K562 (cell line): ENCODE results near the gene SLC38A10. TPM values are rescaled to one million over a fixed set of nuclear protein-coding genes. Genes with fewer than 3 reads are reported as not detected.
A peak's percentile ranks its signal among the peaks of the same experiment; 100 is the strongest.

Source experiments
- ATAC-seq: fragments of 200-7000 bp; cut with Tn5 transposase; 3 replicates; pipeline ENCODE4 v1.9.1; 2020; ENCODE audit warnings: moderate library complexity
- BruUV-seq: library from RNA; stranded (reverse); fragments of 400-500 nt; replicated peaks from 2 replicates; lab custom pipeline; 2021; lab: Mats Ljungman, UMichigan
- CTCF ChIA-PET: fragments of 300-600 bp; formaldehyde crosslinking; extraction: SDS; loops from one replicate; lab custom pipeline; 2021; ENCODE audit warnings: low intra/inter-chr PET ratio; lab: Yijun Ruan, JAX
- POLR2A ChIA-PET: fragments of 300-600, 350-650 bp; sonication (Branson Sonifier 250); formaldehyde crosslinking; extraction: SDS; loops from one replicate; lab custom pipeline; 2021; ENCODE audit warnings: antibody characterized with exemption, inconsistent platforms; lab: Yijun Ruan, JAX
- DNase-seq, 4 experiments: peaks; one replicate each; pipeline versions ENCODE4 v3.0.0 to v3.0.0-alpha.2; 2011 to 2018; ENCODE audit warnings: low spot score in 3 of 4, mixed read lengths in 3 of 4; ENCODE audit errors: extremely low read depth in 1 of 4
- FAIRE-seq: peaks from 2 replicates; lab custom pipeline; 2011; peaks lifted over from hg19 to GRCh38; lab: Jason Lieb, UNC
- H2AFZ ChIP-seq: 2 replicates; pipeline ENCODE4 v1.6.0; 2011; ENCODE audit warnings: low read depth, low read length, control low read depth, inconsistent platforms
- H3K27ac ChIP-seq: fragments of 200-600 bp; 3 replicates; pipeline ENCODE4 v1.8.0; 2011; ENCODE audit warnings: low read depth, mild to moderate bottlenecking, control low read depth, inconsistent platforms, low read length, moderate library complexity, mixed read lengths; ENCODE audit errors: extremely low read depth
- H3K27me3 ChIP-seq, 2 experiments: fragments of 300-600 bp in 1 of 2; 2 replicates in 1 of 2; 3 replicates in 1 of 2; pipeline versions ENCODE4 v1.6.0 to v1.8.0; 2011; ENCODE audit warnings: inconsistent platforms in 2 of 2, low read length in 2 of 2, mild to moderate bottlenecking in 1 of 2, mixed read lengths in 1 of 2, moderate library complexity in 1 of 2; ENCODE audit not compliant: control insufficient read depth in 2 of 2, insufficient read depth in 2 of 2
- H3K36me3 ChIP-seq: fragments of 300-600 bp; 3 replicates; pipeline ENCODE4 v1.8.0; 2011; ENCODE audit warnings: mild to moderate bottlenecking, low read length, inconsistent platforms; ENCODE audit not compliant: control insufficient read depth, insufficient read depth
- H3K4me1 ChIP-seq, 2 experiments: fragments of 200-600 bp in 1 of 2; replicated peaks in 1 of 2; 2 replicates in 1 of 2; 3 replicates in 1 of 2; pipeline versions ENCODE4 v1.5.1 to v1.8.0; 2011; ENCODE audit warnings: inconsistent platforms in 2 of 2, low read length in 2 of 2, mild to moderate bottlenecking in 1 of 2, mixed read lengths in 1 of 2, moderate library complexity in 1 of 2; ENCODE audit not compliant: control insufficient read depth in 2 of 2, insufficient read depth in 2 of 2
- H3K4me2 ChIP-seq: 2 replicates; pipeline ENCODE4 v1.6.1; 2011; ENCODE audit warnings: low read length, control low read depth, inconsistent platforms, mixed read lengths; ENCODE audit not compliant: insufficient read depth
- H3K4me3 ChIP-seq: fragments of 200-600 bp; sonication (generic), shearing (Covaris generic); 2 replicates; pipeline ENCODE4 v1.5.1; 2016; ENCODE audit warnings: control low read depth, inconsistent platforms
- H3K79me2 ChIP-seq: fragments of 200-600 bp; 3 replicates; pipeline ENCODE4 v1.8.0; 2011; ENCODE audit warnings: low read length, inconsistent platforms; ENCODE audit not compliant: control insufficient read depth, insufficient read depth
- H3K9ac ChIP-seq, 2 experiments: 2 replicates each; pipeline versions ENCODE4 v1.6.0 to v1.6.1; 2011; ENCODE audit warnings: low read depth in 2 of 2, low read length in 2 of 2, control low read depth in 1 of 2, inconsistent platforms in 1 of 2, mild to moderate bottlenecking in 1 of 2, mixed read lengths in 1 of 2; ENCODE audit not compliant: insufficient read depth in 1 of 2
- H3K9me1 ChIP-seq: one replicate; pipeline ENCODE4 v1.6.0; 2011; ENCODE audit warnings: inconsistent platforms, mild to moderate bottlenecking, low read length, moderate library complexity; ENCODE audit not compliant: control insufficient read depth, insufficient read depth
- H3K9me3 ChIP-seq: replicated peaks from 2 replicates; pipeline ENCODE4 v1.5.1; 2011; ENCODE audit warnings: low read depth, low read length, inconsistent platforms; ENCODE audit not compliant: control insufficient read depth, insufficient read depth
- H4K20me1 ChIP-seq: replicated peaks from 2 replicates; pipeline ENCODE4 v1.6.1; 2011; ENCODE audit warnings: low read length, inconsistent platforms, mixed read lengths; ENCODE audit not compliant: control insufficient read depth, insufficient read depth
- CBFB ChIP-seq: sonication (generic); formaldehyde crosslinking; IDR thresholded peaks from 2 replicates; pipeline ENCODE4 v1.4.0; 2020; ENCODE audit warnings: mild to moderate bottlenecking, missing genetic modification reagents
- CHD1 ChIP-seq: fragments of 200-600 bp; sonication (generic); IDR thresholded peaks from one replicate; pipeline ENCODE4 v1.6.1; 2012; ENCODE audit warnings: mild to moderate bottlenecking, moderate library complexity, low read length, inconsistent platforms
- DLX4 ChIP-seq: fragments of 250-450 bp; sonication (Bioruptor Pico); IDR thresholded peaks from 2 replicates; pipeline ENCODE4 v1.6.1; 2021; ENCODE audit warnings: mild to moderate bottlenecking
- MTA3 ChIP-seq: fragments of 450-650 bp; formaldehyde crosslinking; IDR thresholded peaks from 2 replicates; pipeline ENCODE4 v1.6.1; 2017; ENCODE audit warnings: mild to moderate bottlenecking, borderline replicate concordance
- NR0B1 ChIP-seq: fragments of 450-650 bp; IDR thresholded peaks from one replicate; pipeline ENCODE4 v1.6.1; 2018; ENCODE audit warnings: mild to moderate bottlenecking, moderate library complexity; ENCODE audit not compliant: partially characterized antibody
- POLR2B ChIP-seq: fragments of 450-650 bp; IDR thresholded peaks from 2 replicates; pipeline ENCODE4 v1.6.1; 2018; ENCODE audit warnings: low read depth; ENCODE audit not compliant: partially characterized antibody
- RFX7 ChIP-seq: fragments of 250-450 bp; sonication (Bioruptor Pico); IDR thresholded peaks from 2 replicates; pipeline ENCODE4 v1.5.1; 2021; ENCODE audit warnings: mild to moderate bottlenecking
- SRF ChIP-seq, 2 experiments: fragments of 250-450, 450-650 bp in 1 of 2; sonication (Bioruptor Pico) in 1 of 2; sonication (generic) in 1 of 2; formaldehyde crosslinking; IDR thresholded peaks; 2 replicates each; pipeline versions ENCODE4 v1.5.0 to v1.5.1; 2020 to 2022; ENCODE audit warnings: mild to moderate bottlenecking in 1 of 2, missing genetic modification reagents in 1 of 2
- TCF3 ChIP-seq: sonication (generic); formaldehyde crosslinking; IDR thresholded peaks from 2 replicates; pipeline ENCODE4 v1.4.0; 2020; ENCODE audit warnings: mild to moderate bottlenecking, missing genetic modification reagents
- WHSC1 ChIP-seq: IDR thresholded peaks from one replicate; pipeline ENCODE4 v1.6.1; 2012; ENCODE audit warnings: low read length, control low read depth, inconsistent platforms
- WGBS: fragments of 100-300 bp; shearing (Covaris generic); methylation state at CpG from one replicate; pipeline ENCODE4 v1.1.6; 2016; ENCODE audit warnings: low coverage, mixed read lengths; ENCODE audit not compliant: insufficient coverage; ENCODE audit errors: missing lambda C conversion rate; 5-methylcytosine and 5-hydroxymethylcytosine counted together
- in situ Hi-C: fragments of 300-500 bp; cut with MboI; formaldehyde crosslinking; loops from 4 replicates; pipeline ENCODE4 v1.15.0; 2018; ENCODE audit warnings: inconsistent platforms, mixed read lengths
- intact Hi-C: fragments of 100-400 bp; cut with micrococcal nuclease; formaldehyde crosslinking; loops from 2 replicates; pipeline ENCODE4 v1.14.2; 2022
- polyA plus RNA-seq, 8 experiments: library from polyadenylated mRNA; depleted of rRNA in 4 of 8; stranded (reverse) in 5 of 8; unstranded in 3 of 8; fragments of >200 nt; fragmentation: Nextera tagmentation in 2 of 8; fragmentation: Illumina TruSeq in 1 of 8; extraction: Ambion mirVana in 2 of 8; extraction: Trizol in 1 of 8; gene quantifications; 2 replicates each; pipeline versions ENCODE4 v1.2.1 to v1.2.3, GENCODE V29; 2011 to 2014; ENCODE audit warnings: inconsistent platforms in 1 of 8, missing spikeins in 1 of 8
- total RNA-seq, 7 experiments: library from RNA; depleted of rRNA in 6 of 7; stranded (reverse); fragments of >200 nt in 6 of 7; fragmentation: Illumina TruSeq in 2 of 7; extraction: Trizol in 2 of 7; gene quantifications; 2 replicates each; pipeline versions ENCODE4 v1.2.1 to v1.2.3, GENCODE V29; 2011 to 2021; ENCODE audit warnings: low replicate concordance in 1 of 7
- TF ChIP-seq, protein P1 (sequence below): sonication (generic); formaldehyde crosslinking; IDR thresholded peaks from 2 replicates; pipeline ENCODE4 v1.8.0; 2022; ENCODE audit warnings: mild to moderate bottlenecking, missing genetic modification reagents, borderline replicate concordance
- TF ChIP-seq, protein P2 (sequence below): sonication (generic); formaldehyde crosslinking; IDR thresholded peaks from 2 replicates; pipeline ENCODE4 v1.8.0; 2022; ENCODE audit warnings: mild to moderate bottlenecking, missing genetic modification reagents

The SLC38A10 gene
- total and polyA plus RNA-seq, 9 of the 15 experiments (the other 6 are each of a cell fraction or from before 2014, with no cell fraction given), result 0.45 to 54.2 (median 13.8) TPM

GRCh38 chr17:81295676-81296381 is 722 bp upstream of the SLC38A10 start (continued):
- no peak for TF ChIP-seq NR0B1
- TF ChIP-seq POLR2B, result no peak

DNA sequence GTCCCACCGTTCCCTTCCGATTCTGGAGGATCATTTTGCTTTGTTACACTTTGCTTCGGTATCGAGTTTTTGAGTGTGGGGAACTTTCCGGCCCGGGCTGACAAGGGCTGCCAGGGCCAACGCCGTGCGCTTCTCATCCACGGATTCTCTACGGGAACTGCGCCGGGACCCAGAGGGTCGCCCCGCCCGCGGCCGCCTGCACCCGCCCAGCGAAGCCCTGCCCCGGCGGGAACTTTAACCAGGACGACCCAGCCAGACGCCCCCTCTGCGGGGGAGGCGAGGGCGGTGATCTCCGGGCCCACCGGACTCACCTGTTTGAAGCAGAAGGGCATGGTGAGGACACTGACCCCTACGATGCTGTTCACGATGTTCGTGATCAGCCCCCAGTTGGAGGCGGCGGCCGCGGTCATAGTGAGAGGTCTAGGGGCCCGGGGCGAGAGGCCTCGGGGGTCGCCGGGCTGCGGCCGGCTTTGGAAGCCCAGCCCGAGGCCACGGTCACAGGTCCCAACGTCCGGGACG is 536 bp downstream of the SLC38A10 start:
- Histone ChIP-seq H3K9me3 (no peaks in the 10 kb centered on the region), H3K27ac (peak overlapping the region; percentile 90), H2AFZ (peak overlapping the region; percentile 92), H3K36me3 (peaks cover 16% of the 10 kb centered on the region; the same call in 2 of the 3 replicates), H3K27me3 (no peaks in the 10 kb centered on the region), H3K4me3 (peak overlapping the region; percentile 86), H3K4me2 (peak overlapping the region; percentile 95), H3K9me1 (no peaks in the 10 kb centered on the region), H3K9ac (peak overlapping the region; percentile 96 to 99), H3K4me1 (peaks cover 18 to 42% of the 10 kb centered on the region in 2 experiments; a peak in 4 of 5 replicates), H4K20me1 (no peaks in the 10 kb centered on the region), H3K79me2 (peaks cover 54% of the 10 kb centered on the region)
- DNase-seq (peak; percentile 48 to 78 (median 66)), FAIRE-seq (peak; percentile 19), ATAC-seq (peak; percentile 65)
- under 1% methylated on average over 45 of the region's 48 CpGs for WGBS
- TSS peak; percentile 78 for BruUV-seq
- ChIA-PET POLR2A (interaction anchor here (0.6 to 2.3 kb wide), 10 partner anchors 9 to 218 kb away, joined by 3 to 14 read pairs (median 4); partner anchors contain the start of genes ACTG1 and BAHCC1), CTCF (interaction anchor here (0.7 kb wide), 2 partner anchors 193 to 218 kb away, joined by 3 read pairs; no protein-coding TSS in a partner anchor)
- in situ Hi-C loops (no loop called here), intact Hi-C loops (loop anchor here (5.0 to 10.0 kb wide), 2 partner anchors 42 to 190 kb away; no protein-coding TSS in a partner anchor)
- 0 out of 2 replicates have a peak, but pooled peaks have one; percentile 9 for TF ChIP-seq CBFB (CRISPR knock-in tag)
- TF ChIP-seq WHSC1, result no peak
- TF ChIP-seq MTA3, result no peak
- TF ChIP-seq, protein P1, sequence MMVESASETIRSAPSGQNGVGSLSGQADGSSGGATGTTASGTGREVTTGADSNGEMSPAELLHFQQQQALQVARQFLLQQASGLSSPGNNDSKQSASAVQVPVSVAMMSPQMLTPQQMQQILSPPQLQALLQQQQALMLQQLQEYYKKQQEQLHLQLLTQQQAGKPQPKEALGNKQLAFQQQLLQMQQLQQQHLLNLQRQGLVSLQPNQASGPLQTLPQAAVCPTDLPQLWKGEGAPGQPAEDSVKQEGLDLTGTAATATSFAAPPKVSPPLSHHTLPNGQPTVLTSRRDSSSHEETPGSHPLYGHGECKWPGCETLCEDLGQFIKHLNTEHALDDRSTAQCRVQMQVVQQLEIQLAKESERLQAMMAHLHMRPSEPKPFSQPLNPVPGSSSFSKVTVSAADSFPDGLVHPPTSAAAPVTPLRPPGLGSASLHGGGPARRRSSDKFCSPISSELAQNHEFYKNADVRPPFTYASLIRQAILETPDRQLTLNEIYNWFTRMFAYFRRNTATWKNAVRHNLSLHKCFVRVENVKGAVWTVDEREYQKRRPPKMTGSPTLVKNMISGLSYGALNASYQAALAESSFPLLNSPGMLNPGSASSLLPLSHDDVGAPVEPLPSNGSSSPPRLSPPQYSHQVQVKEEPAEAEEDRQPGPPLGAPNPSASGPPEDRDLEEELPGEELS (CRISPR knock-in tag), result peak; percentile 65; the same call in 1 of the 2 replicates
- no peak for TF ChIP-seq TCF3
- no peak for TF ChIP-seq RFX7 (CRISPR knock-in tag)
- peak; percentile 32 for TF ChIP-seq CHD1
- TF ChIP-seq, protein P2, sequence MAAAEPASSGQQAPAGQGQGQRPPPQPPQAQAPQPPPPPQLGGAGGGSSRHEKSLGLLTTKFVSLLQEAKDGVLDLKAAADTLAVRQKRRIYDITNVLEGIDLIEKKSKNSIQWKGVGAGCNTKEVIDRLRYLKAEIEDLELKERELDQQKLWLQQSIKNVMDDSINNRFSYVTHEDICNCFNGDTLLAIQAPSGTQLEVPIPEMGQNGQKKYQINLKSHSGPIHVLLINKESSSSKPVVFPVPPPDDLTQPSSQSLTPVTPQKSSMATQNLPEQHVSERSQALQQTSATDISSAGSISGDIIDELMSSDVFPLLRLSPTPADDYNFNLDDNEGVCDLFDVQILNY (CRISPR knock-in tag), result peak; percentile 20; the same call in 1 of the 2 replicates
- peak in 1 of 2 experiments; percentile 6; a peak in 1 of 4 replicates for TF ChIP-seq SRF (CRISPR knock-in tag; IDR thresholded peaks at IDR 0.05)
- no peak for TF ChIP-seq DLX4 (CRISPR knock-in tag)
